Chondrocyte (in vitro differentiated cells): ENCODE measurements around the gene ZFYVE1. TPM values are rescaled to one million over a fixed set of nuclear protein-coding genes. Genes with fewer than 3 reads are reported as not detected.
A peak's percentile ranks its signal among the peaks of the same experiment; 100 is the strongest.

Experiments used
- DNase-seq: peaks from one replicate; pipeline ENCODE4 v3.0.0; 2021; ENCODE audit warnings: mixed read lengths, low spot score
- H3K27ac Mint-ChIP-seq: one replicate; pipeline ENCODE4 v1.8.0; 2021; ENCODE audit warnings: mild to moderate bottlenecking, moderate library complexity, mixed read lengths; ENCODE audit not compliant: unreplicated experiment
- H3K27me3 Mint-ChIP-seq: 2 replicates; pipeline ENCODE4 v1.8.0; 2021; ENCODE audit warnings: low read depth, mixed read lengths
- H3K36me3 Mint-ChIP-seq: 2 replicates; pipeline ENCODE4 v1.8.0; 2021; ENCODE audit warnings: low read depth, mixed read lengths
- H3K4me1 Mint-ChIP-seq: 2 replicates; pipeline ENCODE4 v1.8.0; 2021; ENCODE audit warnings: low read depth, mild to moderate bottlenecking, mixed read lengths
- H3K4me3 Mint-ChIP-seq: one replicate; pipeline ENCODE4 v1.8.0; 2021; ENCODE audit warnings: mild to moderate bottlenecking, moderate library complexity, mixed read lengths; ENCODE audit not compliant: unreplicated experiment
- H3K9me3 Mint-ChIP-seq: 2 replicates; pipeline ENCODE4 v1.8.0; 2021; ENCODE audit warnings: low read depth, mixed read lengths
- total RNA-seq: library from RNA; stranded (reverse); gene quantifications from 3 replicates; pipeline ENCODE4 v1.2.1, GENCODE V29; 2021
- TF ChIP-seq, protein P1 (sequence below): fragments of 200-600 bp; sonication (generic); IDR thresholded peaks from 2 replicates; pipeline ENCODE4 v1.5.0; 2021; ENCODE audit warnings: antibody characterized with exemption, mild to moderate bottlenecking, moderate library complexity

ZFYVE1 gene
- total RNA-seq, 1 donor from 2014 or later = 26.4 TPM

DNA sequence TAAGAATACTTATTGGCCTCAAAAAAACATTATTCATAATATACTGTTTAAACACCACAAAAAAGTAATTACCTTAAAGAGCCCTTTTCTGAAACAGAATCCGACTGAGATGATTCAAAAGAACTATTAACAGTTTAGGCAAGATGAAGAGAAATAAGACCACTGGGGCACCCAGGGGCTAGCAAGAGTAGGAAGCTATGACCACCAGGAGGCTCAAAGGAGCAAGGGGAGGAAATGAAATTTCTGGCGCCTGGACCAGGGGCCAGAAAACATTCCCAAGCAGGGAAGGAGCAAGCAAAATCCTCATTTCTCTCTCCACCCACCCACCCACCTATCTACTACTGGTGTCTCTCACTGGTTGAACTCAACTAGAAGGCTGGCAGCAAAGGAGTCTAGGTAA, 106.9 kb downstream of the ZFYVE1 start:
- no peaks in the 10 kb centered on the region for H3K9me3 Mint-ChIP-seq
- DNase-seq = no peak
- no peak overlapping the region for H3K4me3 Mint-ChIP-seq
- H3K27ac Mint-ChIP-seq = no peak overlapping the region
- TF ChIP-seq, protein P1, sequence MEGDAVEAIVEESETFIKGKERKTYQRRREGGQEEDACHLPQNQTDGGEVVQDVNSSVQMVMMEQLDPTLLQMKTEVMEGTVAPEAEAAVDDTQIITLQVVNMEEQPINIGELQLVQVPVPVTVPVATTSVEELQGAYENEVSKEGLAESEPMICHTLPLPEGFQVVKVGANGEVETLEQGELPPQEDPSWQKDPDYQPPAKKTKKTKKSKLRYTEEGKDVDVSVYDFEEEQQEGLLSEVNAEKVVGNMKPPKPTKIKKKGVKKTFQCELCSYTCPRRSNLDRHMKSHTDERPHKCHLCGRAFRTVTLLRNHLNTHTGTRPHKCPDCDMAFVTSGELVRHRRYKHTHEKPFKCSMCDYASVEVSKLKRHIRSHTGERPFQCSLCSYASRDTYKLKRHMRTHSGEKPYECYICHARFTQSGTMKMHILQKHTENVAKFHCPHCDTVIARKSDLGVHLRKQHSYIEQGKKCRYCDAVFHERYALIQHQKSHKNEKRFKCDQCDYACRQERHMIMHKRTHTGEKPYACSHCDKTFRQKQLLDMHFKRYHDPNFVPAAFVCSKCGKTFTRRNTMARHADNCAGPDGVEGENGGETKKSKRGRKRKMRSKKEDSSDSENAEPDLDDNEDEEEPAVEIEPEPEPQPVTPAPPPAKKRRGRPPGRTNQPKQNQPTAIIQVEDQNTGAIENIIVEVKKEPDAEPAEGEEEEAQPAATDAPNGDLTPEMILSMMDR = peak; percentile 23
- H3K27me3 Mint-ChIP-seq = no peaks in the 10 kb centered on the region
- H3K36me3 Mint-ChIP-seq = no peaks in the 10 kb centered on the region
- peaks cover 37% of the 10 kb centered on the region for H3K4me1 Mint-ChIP-seq

Other genes with a start within 250 kb of the ZFYVE1 start
- 1.1 to 2.3 TPM (median 1.1 TPM) in 3 replicates for gene DPF3, start 133.0 kb downstream of the ZFYVE1 start, total RNA-seq
- gene DCAF4, start 100.6 kb downstream of the ZFYVE1 start, total RNA-seq = 17.0 to 26.0 TPM (median 23.8 TPM) in 3 replicates
- gene RBM25, start 31.4 kb upstream of the ZFYVE1 start, total RNA-seq = 51.0 to 73.7 TPM (median 53.2 TPM) in 3 replicates
- 51.1 to 58.6 TPM (median 58.5 TPM) in 3 replicates for gene PSEN1, start 109.4 kb upstream of the ZFYVE1 start, total RNA-seq
- 16.4 to 45.3 TPM (median 16.8 TPM) in 3 replicates for gene PAPLN, start 210.4 kb upstream of the ZFYVE1 start, total RNA-seq